ENCODE results near the gene KLRF1.

GRCh38 chr12:9881246-9881645, 54.0 kb downstream of the KLRF1 start, which contains the start of gene KLRF2:
- TF ChIP-seq EP300 (conservative IDR thresholded peaks at IDR 0.05; ENCODE audit: poor library complexity, severe bottlenecking): no peak
- TF ChIP-seq, protein P1, sequence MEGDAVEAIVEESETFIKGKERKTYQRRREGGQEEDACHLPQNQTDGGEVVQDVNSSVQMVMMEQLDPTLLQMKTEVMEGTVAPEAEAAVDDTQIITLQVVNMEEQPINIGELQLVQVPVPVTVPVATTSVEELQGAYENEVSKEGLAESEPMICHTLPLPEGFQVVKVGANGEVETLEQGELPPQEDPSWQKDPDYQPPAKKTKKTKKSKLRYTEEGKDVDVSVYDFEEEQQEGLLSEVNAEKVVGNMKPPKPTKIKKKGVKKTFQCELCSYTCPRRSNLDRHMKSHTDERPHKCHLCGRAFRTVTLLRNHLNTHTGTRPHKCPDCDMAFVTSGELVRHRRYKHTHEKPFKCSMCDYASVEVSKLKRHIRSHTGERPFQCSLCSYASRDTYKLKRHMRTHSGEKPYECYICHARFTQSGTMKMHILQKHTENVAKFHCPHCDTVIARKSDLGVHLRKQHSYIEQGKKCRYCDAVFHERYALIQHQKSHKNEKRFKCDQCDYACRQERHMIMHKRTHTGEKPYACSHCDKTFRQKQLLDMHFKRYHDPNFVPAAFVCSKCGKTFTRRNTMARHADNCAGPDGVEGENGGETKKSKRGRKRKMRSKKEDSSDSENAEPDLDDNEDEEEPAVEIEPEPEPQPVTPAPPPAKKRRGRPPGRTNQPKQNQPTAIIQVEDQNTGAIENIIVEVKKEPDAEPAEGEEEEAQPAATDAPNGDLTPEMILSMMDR (IDR thresholded peaks at IDR 0.05; ENCODE audit: poor library complexity, severe bottlenecking): no peak
- TF ChIP-seq EZH2 (IDR thresholded peaks at IDR 0.05; ENCODE audit: borderline replicate concordance, insufficient read depth, low read length, poor library complexity, severe bottlenecking): no peak
- TF ChIP-seq TAF1 (IDR thresholded peaks at IDR 0.05; ENCODE audit: low read depth): no peak
- no peak for TF ChIP-seq SMC3 (conservative IDR thresholded peaks at IDR 0.05; ENCODE audit: poor library complexity)
- TF ChIP-seq POLR2AphosphoS5 (IDR thresholded peaks at IDR 0.05): no peak
- no peak for TF ChIP-seq RAD21 (conservative IDR thresholded peaks at IDR 0.05)
- TF ChIP-seq, protein P2, sequence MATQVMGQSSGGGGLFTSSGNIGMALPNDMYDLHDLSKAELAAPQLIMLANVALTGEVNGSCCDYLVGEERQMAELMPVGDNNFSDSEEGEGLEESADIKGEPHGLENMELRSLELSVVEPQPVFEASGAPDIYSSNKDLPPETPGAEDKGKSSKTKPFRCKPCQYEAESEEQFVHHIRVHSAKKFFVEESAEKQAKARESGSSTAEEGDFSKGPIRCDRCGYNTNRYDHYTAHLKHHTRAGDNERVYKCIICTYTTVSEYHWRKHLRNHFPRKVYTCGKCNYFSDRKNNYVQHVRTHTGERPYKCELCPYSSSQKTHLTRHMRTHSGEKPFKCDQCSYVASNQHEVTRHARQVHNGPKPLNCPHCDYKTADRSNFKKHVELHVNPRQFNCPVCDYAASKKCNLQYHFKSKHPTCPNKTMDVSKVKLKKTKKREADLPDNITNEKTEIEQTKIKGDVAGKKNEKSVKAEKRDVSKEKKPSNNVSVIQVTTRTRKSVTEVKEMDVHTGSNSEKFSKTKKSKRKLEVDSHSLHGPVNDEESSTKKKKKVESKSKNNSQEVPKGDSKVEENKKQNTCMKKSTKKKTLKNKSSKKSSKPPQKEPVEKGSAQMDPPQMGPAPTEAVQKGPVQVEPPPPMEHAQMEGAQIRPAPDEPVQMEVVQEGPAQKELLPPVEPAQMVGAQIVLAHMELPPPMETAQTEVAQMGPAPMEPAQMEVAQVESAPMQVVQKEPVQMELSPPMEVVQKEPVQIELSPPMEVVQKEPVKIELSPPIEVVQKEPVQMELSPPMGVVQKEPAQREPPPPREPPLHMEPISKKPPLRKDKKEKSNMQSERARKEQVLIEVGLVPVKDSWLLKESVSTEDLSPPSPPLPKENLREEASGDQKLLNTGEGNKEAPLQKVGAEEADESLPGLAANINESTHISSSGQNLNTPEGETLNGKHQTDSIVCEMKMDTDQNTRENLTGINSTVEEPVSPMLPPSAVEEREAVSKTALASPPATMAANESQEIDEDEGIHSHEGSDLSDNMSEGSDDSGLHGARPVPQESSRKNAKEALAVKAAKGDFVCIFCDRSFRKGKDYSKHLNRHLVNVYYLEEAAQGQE (IDR thresholded peaks at IDR 0.05; ENCODE audit: borderline replicate concordance): no peak
- TF ChIP-seq MXI1 (conservative IDR thresholded peaks at IDR 0.05; ENCODE audit: poor library complexity, severe bottlenecking): no peak

All from neural cell (in vitro differentiated cells).